Mucosa of descending colon (tissue), 3 donors: ENCODE data around the gene LCT. TPM values are rescaled to one million over a fixed set of nuclear protein-coding genes. Genes with fewer than 3 reads are reported as not detected.

Source experiments
- ATAC-seq: fragments of 200-7000 bp; cut with Tn5 transposase; one replicate; pipeline ENCODE4 v1.9.1; 2020; ENCODE audit warnings: mild to moderate bottlenecking, moderate library complexity
- DNase-seq, 3 donors: peaks; one replicate each; pipeline ENCODE4 v3.0.0-alpha.2; 2020
- H3K36me3 ChIP-seq: fragments of 200-600 bp; one replicate; pipeline ENCODE4 v1.8.0; 2021; ENCODE audit warnings: low read depth, mild to moderate bottlenecking
- H3K4me1 ChIP-seq: fragments of 200-600 bp; one replicate; pipeline ENCODE4 v1.8.0; 2021; ENCODE audit warnings: low read depth, mild to moderate bottlenecking
- H3K4me3 ChIP-seq: fragments of 200-600 bp; one replicate; pipeline ENCODE4 v1.8.0; 2021; ENCODE audit warnings: mild to moderate bottlenecking
- H3K9me3 ChIP-seq: fragments of 200-600 bp; one replicate; pipeline ENCODE4 v1.8.0; 2021; ENCODE audit warnings: mild to moderate bottlenecking
- CTCF ChIP-seq: fragments of 200-600 bp; IDR thresholded peaks from one replicate; pipeline ENCODE4 v1.8.0; 2022; ENCODE audit warnings: antibody characterized with exemption, mild to moderate bottlenecking
- intact Hi-C, 2 donors: fragments of 100-400 bp; cut with DNase I in 1 of 2; cut with micrococcal nuclease in 1 of 2; formaldehyde crosslinking; loops; one replicate each; pipeline versions ENCODE4 v1.11.0 to v1.11.1; 2022; cut with DNase I, micrococcal nuclease
- total RNA-seq, 3 donors: library from RNA; stranded (reverse); fragmentation: NEBNext Ultra II Directional in 2 of 3; extraction: Animal tissue kit (Norgen Biotek cat#: 25700) in 2 of 3; gene quantifications; one replicate each; pipeline versions ENCODE4 v1.2.1 to v1.2.4, GENCODE V29; 2021 to 2023
- donor health status: DM: no; HTN: no; CAD: no; lungs with moderate emphysema.
- donor health status: DM: no; HTN: no; CAD: no.
- donor health status: DM: no; HTN: yes; CAD: no.

Gene LCT
- total RNA-seq, 3 donors from 2014 or later: 0.09 to 0.19 (median 0.09) TPM

DNA sequence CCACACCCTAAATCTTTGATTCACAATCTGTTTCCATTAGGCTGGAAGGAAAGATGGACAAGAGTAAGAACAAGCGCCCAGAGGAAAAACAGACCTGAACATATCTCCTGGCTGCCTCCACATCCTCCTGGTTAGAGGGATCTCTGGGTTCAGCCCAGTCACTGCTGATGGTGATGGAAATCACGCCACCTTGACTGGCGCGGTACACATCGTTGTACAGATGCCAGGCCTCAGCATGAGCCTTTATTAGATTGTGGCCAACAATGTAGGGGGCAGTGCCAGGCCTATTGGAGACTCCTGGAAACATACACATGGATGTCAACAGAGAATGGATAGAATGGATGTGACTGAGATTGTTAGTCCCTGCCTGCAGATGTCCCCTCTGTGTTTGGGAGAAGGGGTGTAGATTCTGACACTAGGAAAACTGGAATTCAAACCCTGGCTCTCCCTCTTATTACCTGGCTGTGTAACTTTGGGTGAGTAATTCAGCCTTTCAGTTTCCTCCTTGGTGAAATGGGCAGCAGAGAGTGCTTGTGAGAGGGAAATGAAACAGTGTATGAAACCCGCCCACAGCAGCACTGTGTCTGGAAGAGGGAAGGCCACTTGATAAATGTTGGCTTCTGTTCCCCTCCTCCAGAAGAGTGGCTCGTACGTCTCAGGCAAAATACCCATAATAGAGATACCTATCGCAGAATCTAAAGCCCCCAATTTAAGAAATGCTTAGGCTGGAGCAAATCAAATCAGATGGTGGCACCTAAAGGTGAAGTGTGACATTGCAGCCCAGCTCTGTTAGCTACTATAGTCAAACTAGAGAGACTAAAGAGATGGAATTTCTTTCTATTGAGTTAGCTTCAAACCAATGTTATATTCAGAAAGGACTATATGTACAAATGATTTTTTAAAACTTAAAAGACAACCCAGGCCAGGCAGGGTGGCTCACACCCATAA is 36.2 kb downstream of the LCT start:
- ATAC-seq (no peak), DNase-seq (no peak)
- intact Hi-C loops: no loop called here
- TF ChIP-seq CTCF: no peak
- Histone ChIP-seq H3K4me1 (no peaks in the 10 kb centered on the region), H3K36me3 (no peaks in the 10 kb centered on the region), H3K4me3 (no peak overlapping the region), H3K9me3 (peaks cover 18% of the 10 kb centered on the region)

DNA sequence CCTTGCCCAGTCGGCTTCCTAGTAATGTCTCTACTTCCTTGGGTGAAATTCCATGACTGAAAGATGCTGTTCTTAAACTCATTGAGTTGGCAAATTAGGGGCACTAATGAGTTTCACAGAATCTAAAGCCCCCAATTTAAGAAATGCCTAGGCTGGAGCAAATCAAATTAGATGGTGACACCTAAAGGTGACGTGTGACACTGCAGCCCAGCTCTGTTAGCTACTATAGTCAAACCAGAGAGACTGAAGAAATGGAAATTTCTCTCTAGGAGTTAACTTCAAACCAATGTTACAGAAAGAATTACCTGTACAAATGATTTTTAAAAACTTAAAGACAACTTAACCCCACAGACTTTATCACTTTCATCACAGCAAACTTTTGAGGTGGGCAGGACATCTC is 37.2 kb downstream of the LCT start:
- Histone ChIP-seq H3K4me3 (no peak overlapping the region), H3K36me3 (no peaks in the 10 kb centered on the region), H3K9me3 (peaks cover 18% of the 10 kb centered on the region), H3K4me1 (no peaks in the 10 kb centered on the region)
- TF ChIP-seq CTCF: no peak
- intact Hi-C loops: no loop called here
- DNase-seq (no peak), ATAC-seq (no peak)

- Histone ChIP-seq H3K4me1 (no peaks in the 10 kb centered on the region), H3K4me3 (no peak overlapping the region), H3K9me3 (peaks cover 18% of the 10 kb centered on the region), H3K36me3 (no peaks in the 10 kb centered on the region)
- intact Hi-C loops: no loop called here
- no peak for ATAC-seq
- no peak for DNase-seq
- TF ChIP-seq CTCF: no peak
These were observed 38.2 kb downstream of the LCT start for GRCh38 chr2:135798762-135799161.

DNA sequence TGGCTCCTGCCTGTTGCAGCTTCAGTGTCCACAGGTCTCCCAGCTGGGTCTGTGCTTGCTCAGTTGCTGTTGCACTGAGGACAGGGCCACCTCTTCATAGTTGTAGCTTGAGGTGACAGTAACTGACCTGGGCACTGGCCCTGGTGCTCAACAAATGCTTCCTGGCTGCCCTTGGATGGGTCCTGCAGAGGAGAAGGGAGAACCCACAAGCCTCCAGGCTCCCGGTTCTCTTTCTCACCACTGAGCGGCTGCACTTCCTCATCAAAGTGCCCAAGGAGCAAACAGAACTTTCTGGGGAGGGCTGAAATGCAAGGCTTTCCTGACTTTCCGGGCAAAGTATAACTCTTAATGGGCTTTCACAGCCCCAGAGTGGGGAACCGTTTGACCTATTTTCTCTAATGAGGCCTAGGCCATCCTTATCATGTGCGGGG is 38.7 kb downstream of the LCT start:
- no peak overlapping the region for H3K4me3 ChIP-seq
- no peak for ATAC-seq
- no peak for DNase-seq
- no peak for TF ChIP-seq CTCF
- intact Hi-C loops: no loop called here
- H3K36me3 ChIP-seq: no peaks in the 10 kb centered on the region
- H3K4me1 ChIP-seq: no peaks in the 10 kb centered on the region
- H3K9me3 ChIP-seq: peaks cover 18% of the 10 kb centered on the region

DNA sequence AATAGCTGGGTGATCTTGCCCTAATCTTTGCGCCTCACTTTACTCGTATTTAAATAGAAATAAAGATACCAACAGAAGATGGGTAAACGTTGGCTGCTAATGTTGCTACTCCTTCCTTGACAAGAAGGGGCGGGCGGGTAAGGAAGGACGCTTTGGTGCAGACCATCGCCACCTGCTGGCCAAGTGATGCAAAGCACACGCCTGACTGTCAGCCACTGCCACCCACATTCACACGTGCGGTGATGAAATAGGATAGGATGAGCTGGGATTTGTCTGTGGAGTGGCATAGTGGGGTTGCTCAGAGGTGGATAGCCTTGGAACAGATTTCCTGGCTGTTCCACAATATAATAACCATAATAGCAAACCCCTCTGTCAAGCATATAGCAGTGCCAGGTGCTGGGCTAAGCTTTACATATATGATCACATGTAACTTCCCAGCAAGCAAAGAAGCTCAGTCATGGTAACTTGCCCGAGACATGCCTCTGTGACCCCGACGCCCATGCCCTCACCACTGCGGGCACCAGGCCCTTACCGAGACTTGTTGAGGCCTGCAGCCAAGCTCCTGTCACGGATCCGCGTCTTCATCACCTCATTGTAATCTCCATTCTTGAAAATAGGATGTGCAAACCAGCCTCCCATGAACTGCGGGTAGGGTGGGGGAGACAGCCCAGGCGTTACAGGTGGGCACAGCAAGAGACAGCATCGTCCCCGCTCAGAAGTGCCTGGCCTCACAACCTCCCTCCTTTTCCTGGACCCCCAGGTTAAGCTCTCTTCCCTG is 39.3 kb downstream of the LCT start:
- Histone ChIP-seq H3K4me3 (no peak overlapping the region), H3K4me1 (no peaks in the 10 kb centered on the region), H3K36me3 (no peaks in the 10 kb centered on the region), H3K9me3 (peaks cover 18% of the 10 kb centered on the region)
- ATAC-seq (peak; percentile 97), DNase-seq (peak; percentile 74 to 82 (median 80))
- TF ChIP-seq CTCF: peak; percentile 84
- intact Hi-C loops: no loop called here
